Endothelial cell of umbilical vein (primary cell): ENCODE data around the gene OPA3. TPM values are rescaled to one million over a fixed set of nuclear protein-coding genes. Genes with fewer than 3 reads are reported as not detected.
A peak's percentile ranks its signal among the peaks of the same experiment; 100 is the strongest.

Source experiments
- BruUV-seq: library from RNA; stranded (reverse); fragments of 400-500 nt; replicated peaks from 2 replicates; lab custom pipeline; 2021; lab: Mats Ljungman, UMichigan
- CTCF ChIA-PET: fragments of 300-600, 350-600 bp; sonication (Branson Sonifier 250); formaldehyde crosslinking; loops from one replicate; lab custom pipeline; 2021; ENCODE audit warnings: antibody characterized with exemption, inconsistent platforms; lab: Charles Lee
- POLR2A ChIA-PET: fragments of 300-600, 350-600 bp; sonication (Branson Sonifier 250); formaldehyde crosslinking; loops from one replicate; lab custom pipeline; 2021; ENCODE audit warnings: antibody characterized with exemption, inconsistent platforms; lab: Charles Lee
- DNase-seq: peaks from one replicate; pipeline ENCODE4 v3.0.0-alpha.2; 2011; ENCODE audit warnings: low read depth, low spot score
- FAIRE-seq: peaks from 2 replicates; lab custom pipeline; 2011; peaks lifted over from hg19 to GRCh38; lab: Jason Lieb, UNC
- H2AFZ ChIP-seq: 2 replicates; pipeline ENCODE4 v1.6.0; 2012; ENCODE audit warnings: low read depth, low read length, control low read depth, inconsistent platforms
- H3K27ac ChIP-seq: 2 replicates; pipeline ENCODE4 v1.5.1; 2011; ENCODE audit warnings: low read depth, mild to moderate bottlenecking, control low read depth, low read length, moderate library complexity; ENCODE audit not compliant: insufficient read depth
- H3K27me3 ChIP-seq, 2 experiments: 2 replicates each; pipeline versions ENCODE4 v1.6.0 to v1.6.1; 2011; ENCODE audit warnings: low read length in 2 of 2, mixed read lengths in 1 of 2; ENCODE audit not compliant: control insufficient read depth in 2 of 2, insufficient read depth in 2 of 2
- H3K36me3 ChIP-seq, 2 experiments: 2 replicates in 1 of 2; 3 replicates in 1 of 2; pipeline ENCODE4 v1.5.1; 2011; ENCODE audit warnings: low read length in 2 of 2, mild to moderate bottlenecking in 1 of 2, moderate library complexity in 1 of 2; ENCODE audit not compliant: control insufficient read depth in 2 of 2, insufficient read depth in 2 of 2; ENCODE audit errors: extremely low read depth in 1 of 2
- H3K4me1 ChIP-seq: 3 replicates; pipeline ENCODE4 v1.5.1; 2011; ENCODE audit warnings: mild to moderate bottlenecking, low read length; ENCODE audit not compliant: control insufficient read depth, insufficient read depth; ENCODE audit errors: extremely low read depth
- H3K4me2 ChIP-seq: 2 replicates; pipeline ENCODE4 v1.6.1; 2011; ENCODE audit warnings: low read length, control low read depth, mixed read lengths; ENCODE audit not compliant: insufficient read depth
- H3K4me3 ChIP-seq, 3 experiments: fragments of 200-600 bp in 1 of 3; sonication (generic), shearing (Covaris generic) in 1 of 3; replicated peaks in 1 of 3; 2 replicates each; pipeline ENCODE4 v1.5.1; 2011 to 2016; ENCODE audit warnings: control low read depth in 3 of 3, low read length in 3 of 3, mild to moderate bottlenecking in 2 of 3, inconsistent platforms in 1 of 3, low read depth in 1 of 3, moderate library complexity in 1 of 3; ENCODE audit not compliant: insufficient read depth in 1 of 3
- H3K79me2 ChIP-seq: 2 replicates; pipeline ENCODE4 v1.6.0; 2012; ENCODE audit warnings: low read length, inconsistent platforms; ENCODE audit not compliant: control insufficient read depth, insufficient read depth
- H3K9ac ChIP-seq: replicated peaks from 2 replicates; pipeline ENCODE3; 2011; ENCODE audit warnings: low read length, control low read depth; ENCODE audit not compliant: insufficient read depth; ENCODE audit errors: extremely low read depth
- H3K9me1 ChIP-seq: replicated peaks from 3 replicates; pipeline ENCODE4 v1.6.0; 2011; ENCODE audit warnings: mild to moderate bottlenecking, low read length; ENCODE audit not compliant: control insufficient read depth, insufficient read depth; ENCODE audit errors: extremely low read depth
- H3K9me3 ChIP-seq: replicated peaks from 2 replicates; pipeline ENCODE4 v1.5.1; 2012; ENCODE audit warnings: low read length, inconsistent platforms; ENCODE audit not compliant: control insufficient read depth, insufficient read depth
- H4K20me1 ChIP-seq: replicated peaks from 2 replicates; pipeline ENCODE3; 2011; ENCODE audit warnings: mild to moderate bottlenecking, low read length; ENCODE audit not compliant: control insufficient read depth, insufficient read depth; ENCODE audit errors: extremely low read depth
- EZH2 ChIP-seq: IDR thresholded peaks from 2 replicates; pipeline ENCODE4 v1.6.1; 2012; ENCODE audit warnings: borderline replicate concordance, low read depth, mild to moderate bottlenecking, moderate library complexity, low read length, inconsistent platforms; ENCODE audit not compliant: severe bottlenecking
- FOS ChIP-seq: IDR thresholded peaks from 2 replicates; pipeline ENCODE4 v1.6.1; 2011; ENCODE audit warnings: mild to moderate bottlenecking, low read length, moderate library complexity, borderline replicate concordance; ENCODE audit not compliant: insufficient read depth
- GATA2 ChIP-seq: IDR thresholded peaks from 2 replicates; pipeline ENCODE4 v1.7.0; 2011; ENCODE audit warnings: low read depth, mild to moderate bottlenecking, moderate library complexity, mixed read lengths, low read length; ENCODE audit not compliant: insufficient read length, insufficient read depth
- JUN ChIP-seq: IDR thresholded peaks from 2 replicates; pipeline ENCODE4 v1.6.1; 2011; ENCODE audit warnings: borderline replicate concordance, low read depth; ENCODE audit not compliant: insufficient read length, insufficient read depth
- MYC ChIP-seq: IDR thresholded peaks from one replicate; pipeline ENCODE4 v1.6.1; 2011; ENCODE audit warnings: mild to moderate bottlenecking, low read depth, low read length
- POLR2A ChIP-seq: IDR thresholded peaks from 2 replicates; pipeline ENCODE4 v1.6.1; 2012; ENCODE audit warnings: low read depth, mild to moderate bottlenecking, control low read depth, low read length
- POLR2AphosphoS5 ChIP-seq: IDR thresholded peaks from 2 replicates; pipeline ENCODE4 v1.6.1; 2012; ENCODE audit warnings: low read depth, mild to moderate bottlenecking, control low read depth, low read length, moderate library complexity; ENCODE audit not compliant: insufficient read depth
- dilution Hi-C: fragments of 300-500 bp; cut with MboI; formaldehyde crosslinking; loops from one replicate; pipeline ENCODE4 v1.15.0; 2019; ENCODE audit warnings: low sequenced_read_pairs; ENCODE audit not compliant: extremely low pct_ligation_motif_present
- intact Hi-C: fragments of 100-400 bp; cut with micrococcal nuclease; formaldehyde crosslinking; loops from one replicate; pipeline ENCODE4 v1.10.0; 2022
- polyA plus RNA-seq, 4 experiments: library from polyadenylated mRNA; depleted of rRNA in 3 of 4; stranded (reverse) in 3 of 4; unstranded in 1 of 4; fragments of >200 nt; gene quantifications; 2 replicates each; pipeline versions ENCODE4 v1.2.1 to v1.2.3, GENCODE V29; 2011 to 2012; ENCODE audit warnings: missing spikeins in 1 of 4
- total RNA-seq: library from RNA; stranded (reverse); gene quantifications from 2 replicates; pipeline ENCODE4 v1.2.3, GENCODE V29; 2021
- TF ChIP-seq, protein P1 (sequence below), 2 donors: IDR thresholded peaks; 1 replicate in 1 of 2; 2 replicates in 1 of 2; pipeline ENCODE4 v1.5.1; 2011; ENCODE audit warnings: low read length in 2 of 2, mild to moderate bottlenecking in 2 of 2, moderate library complexity in 2 of 2, control low read depth in 1 of 2, inconsistent platforms in 1 of 2, low read depth in 1 of 2; ENCODE audit not compliant: insufficient read depth in 1 of 2; ENCODE audit errors: extremely low read depth in 1 of 2
- TF ChIP-seq, protein P2 (sequence below): IDR thresholded peaks from 2 replicates; pipeline ENCODE4 v1.6.1; 2011; ENCODE audit not compliant: insufficient read depth, insufficient read length

Gene OPA3
- total and polyA plus RNA-seq, 2 donors (not counting 3 experiments of a cell fraction or from before 2014, with no cell fraction given), result 15.4 to 16.0 TPM

DNA sequence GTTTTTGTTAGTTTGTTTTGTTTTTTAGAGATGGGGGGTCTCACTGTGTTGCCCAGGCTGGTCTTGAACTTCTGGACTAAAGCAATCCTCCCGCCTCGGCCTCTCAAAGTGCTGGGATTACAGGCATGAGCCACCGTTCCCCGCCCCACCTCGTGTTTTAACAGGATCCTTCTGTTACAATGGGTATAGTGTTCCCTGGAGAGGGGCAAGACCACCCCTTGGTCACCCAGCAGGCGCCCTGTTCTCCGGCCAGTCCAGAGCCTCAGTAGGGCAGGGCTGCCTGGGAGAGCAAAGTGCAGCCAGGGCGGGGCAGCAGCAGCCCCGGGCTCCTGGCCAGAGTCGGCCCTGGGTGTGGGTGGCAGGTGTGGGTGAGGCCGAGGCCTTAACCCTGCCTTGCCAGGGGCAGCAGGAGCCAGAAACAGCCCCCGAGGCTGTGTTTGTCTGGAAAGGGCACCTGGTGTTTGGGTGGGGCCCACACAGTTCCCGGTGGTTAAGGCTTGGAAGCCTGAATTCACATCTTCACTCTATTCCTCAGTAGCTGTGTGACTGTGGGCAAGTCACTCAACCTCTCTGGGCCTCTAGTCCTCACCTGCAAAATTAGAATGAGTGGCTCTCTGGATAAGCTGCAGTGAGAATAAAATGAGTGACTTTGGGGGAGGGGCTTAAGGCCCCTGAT, 70.1 kb downstream of the OPA3 start:
- Histone ChIP-seq H3K9me1 (no peaks in the 10 kb centered on the region), H3K27me3 (no peaks in the 10 kb centered on the region), H3K4me3 (no peak overlapping the region), H2AFZ (no peak overlapping the region), H3K4me2 (no peak overlapping the region), H3K9me3 (no peaks in the 10 kb centered on the region), H3K9ac (no peak overlapping the region), H4K20me1 (no peaks in the 10 kb centered on the region), H3K79me2 (peaks cover 77% of the 10 kb centered on the region), H3K36me3 (peaks cover 7 to 10% of the 10 kb centered on the region in 2 experiments), H3K4me1 (peaks cover 29% of the 10 kb centered on the region), H3K27ac (peak overlapping the region; percentile 23)
- FAIRE-seq (no peak), DNase-seq (no peak)
- POLR2A ChIA-PET, result no interaction called here
- TF ChIP-seq GATA2, result no peak
- no peak for TF ChIP-seq MYC
- no peak for TF ChIP-seq JUN
- TF ChIP-seq, protein P1, sequence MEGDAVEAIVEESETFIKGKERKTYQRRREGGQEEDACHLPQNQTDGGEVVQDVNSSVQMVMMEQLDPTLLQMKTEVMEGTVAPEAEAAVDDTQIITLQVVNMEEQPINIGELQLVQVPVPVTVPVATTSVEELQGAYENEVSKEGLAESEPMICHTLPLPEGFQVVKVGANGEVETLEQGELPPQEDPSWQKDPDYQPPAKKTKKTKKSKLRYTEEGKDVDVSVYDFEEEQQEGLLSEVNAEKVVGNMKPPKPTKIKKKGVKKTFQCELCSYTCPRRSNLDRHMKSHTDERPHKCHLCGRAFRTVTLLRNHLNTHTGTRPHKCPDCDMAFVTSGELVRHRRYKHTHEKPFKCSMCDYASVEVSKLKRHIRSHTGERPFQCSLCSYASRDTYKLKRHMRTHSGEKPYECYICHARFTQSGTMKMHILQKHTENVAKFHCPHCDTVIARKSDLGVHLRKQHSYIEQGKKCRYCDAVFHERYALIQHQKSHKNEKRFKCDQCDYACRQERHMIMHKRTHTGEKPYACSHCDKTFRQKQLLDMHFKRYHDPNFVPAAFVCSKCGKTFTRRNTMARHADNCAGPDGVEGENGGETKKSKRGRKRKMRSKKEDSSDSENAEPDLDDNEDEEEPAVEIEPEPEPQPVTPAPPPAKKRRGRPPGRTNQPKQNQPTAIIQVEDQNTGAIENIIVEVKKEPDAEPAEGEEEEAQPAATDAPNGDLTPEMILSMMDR (IDR thresholded peaks at IDR 0.05; ENCODE audit: extremely low read depth in 1 of 2, insufficient read depth in 1 of 2, low read depth in 1 of 2, low read length in 2 of 2), result no peak
- TF ChIP-seq FOS, result no peak
- TF ChIP-seq, protein P2, sequence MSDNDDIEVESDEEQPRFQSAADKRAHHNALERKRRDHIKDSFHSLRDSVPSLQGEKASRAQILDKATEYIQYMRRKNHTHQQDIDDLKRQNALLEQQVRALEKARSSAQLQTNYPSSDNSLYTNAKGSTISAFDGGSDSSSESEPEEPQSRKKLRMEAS, result no peak
- no peak for TF ChIP-seq EZH2
- no peak for TF ChIP-seq POLR2A
- TF ChIP-seq POLR2AphosphoS5, result no peak
- dilution Hi-C loops, result no loop called here
- BruUV-seq, result no TSS peak
- intact Hi-C loops, result no loop called here
- CTCF ChIA-PET, result interaction anchor here (0.8 to 2.3 kb wide), 5 partner anchors 44 to 128 kb away, joined by 3 to 13 read pairs (median 3); no protein-coding TSS in a partner anchor
